Muscle of arm (tissue), 14 donors: ENCODE data around the gene TBK1. TPM values are rescaled to one million over a fixed set of nuclear protein-coding genes. Genes with fewer than 3 reads are reported as not detected.

ENCODE experiments used
- DNase-seq: peaks from one replicate; pipeline ENCODE4 v3.0.0-alpha.2; 2013
- long read RNA-seq, 11 donors: transcript quantifications; one replicate each; lab custom pipeline, GENCODE V29; 2026
- polyA plus RNA-seq, 12 donors: library from polyadenylated mRNA; unstranded; fragments of 120-200 nt; gene quantifications; one replicate each; pipeline ENCODE4 v1.2.1, GENCODE V29; 2013; ENCODE audit not compliant: insufficient read length in 12 of 12

TBK1 gene
- 10 to 100 TPM in 11 of 12 donors, not detected in 1; 10.6 to 23.4 (median 17.3) TPM for polyA plus RNA-seq
- long read RNA-seq, donor 1, partial matches to known transcripts = 0 of 1 reads
- long read RNA-seq, donor 1, other reads (novel, unspliced or antisense) = 0 of 1 reads
- long read RNA-seq, donor 2, partial matches to known transcripts = 0 of 1 reads
- long read RNA-seq, donor 2, other reads (novel, unspliced or antisense) = 0 of 1 reads
- long read RNA-seq, donor 3, partial matches to known transcripts = 0 of 1 reads
- long read RNA-seq, donor 3, other reads (novel, unspliced or antisense) = 0 of 1 reads
- long read RNA-seq, donor 4, partial matches to known transcripts = 0 of 1 reads
- long read RNA-seq, donor 4, other reads (novel, unspliced or antisense) = 0 of 1 reads
- long read RNA-seq, donor 5 = 0 reads
- long read RNA-seq, donor 6, partial matches to known transcripts = 0 of 1 reads
- long read RNA-seq, donor 6, other reads (novel, unspliced or antisense) = 0 of 1 reads
- long read RNA-seq, donor 7, partial matches to known transcripts = 0 of 1 reads
- long read RNA-seq, donor 7, other reads (novel, unspliced or antisense) = 0 of 1 reads
- long read RNA-seq, donor 8, partial matches to known transcripts = 0 of 1 reads
- long read RNA-seq, donor 8, other reads (novel, unspliced or antisense) = 0 of 1 reads
- long read RNA-seq, donor 9, partial matches to known transcripts = 0 of 1 reads
- long read RNA-seq, donor 9, other reads (novel, unspliced or antisense) = 0 of 1 reads
- long read RNA-seq, donor 10, partial matches to known transcripts = 0 of 2 reads
- long read RNA-seq, donor 10, other reads (novel, unspliced or antisense) = 0 of 2 reads
- long read RNA-seq, donor 11, partial matches to known transcripts = 0 of 4 reads
- long read RNA-seq, donor 11, other reads (novel, unspliced or antisense) = 0 of 4 reads

GRCh38 chr12:64451687-64452558, at the start of gene TBK1:
Gene TBK1 (plus strand): TSS chr12:64452120. CDS start chr12:64455871, 3,751 bp downstream.
- DNase-seq = peak; percentile 90

GRCh38 chr12:64402181-64402580, 49.7 kb upstream of the TBK1 start:
- DNase-seq = no peak

GRCh38 chr12:64403707-64404469, 48.0 kb upstream of the TBK1 start, which contains the start of gene XPOT:
Gene XPOT (plus strand): TSS chr12:64404392. CDS start chr12:64410036, 5,644 bp downstream.
- DNase-seq = peak; percentile 98

- DNase-seq = peak; percentile 64
Measured at GRCh38 chr12:64404470-64405256, 47.3 kb upstream of the TBK1 start.

GRCh38 chr12:64407342-64408223, 44.3 kb upstream of the TBK1 start:
- DNase-seq = no peak

- DNase-seq = no peak
Measured at GRCh38 chr12:64411427-64411826, 40.5 kb upstream of the TBK1 start.

GRCh38 chr12:64412459-64412858, 39.5 kb upstream of the TBK1 start:
- no peak for DNase-seq

GRCh38 chr12:64413884-64414283, 38.0 kb upstream of the TBK1 start:
- no peak for DNase-seq

GRCh38 chr12:64418209-64418608, 33.7 kb upstream of the TBK1 start:
- no peak for DNase-seq

GRCh38 chr12:64419696-64420095, 32.2 kb upstream of the TBK1 start:
- DNase-seq = no peak

- DNase-seq = no peak
Measured at GRCh38 chr12:64427988-64428387, 23.9 kb upstream of the TBK1 start.

- no peak for DNase-seq
Measured at GRCh38 chr12:64428956-64429355, 23.0 kb upstream of the TBK1 start.

GRCh38 chr12:64430886-64431285, 21.0 kb upstream of the TBK1 start:
- no peak for DNase-seq

GRCh38 chr12:64431791-64432190, 20.1 kb upstream of the TBK1 start:
- DNase-seq = no peak

- DNase-seq = no peak
Measured at GRCh38 chr12:64433915-64434314, 18.0 kb upstream of the TBK1 start.

GRCh38 chr12:64440100-64440499, 11.8 kb upstream of the TBK1 start:
- DNase-seq = no peak

- DNase-seq = no peak
Measured at GRCh38 chr12:64445490-64445889, 6.4 kb upstream of the TBK1 start.

GRCh38 chr12:64446295-64446694, 5.6 kb upstream of the TBK1 start:
- DNase-seq = no peak
